NCI-H2107 treated with DMSO at 0.1 percent for 48 hours (cell line): Measurements from ENCODE around the gene SMIM7.
"Not testable (repeated sequence)": the region's sequence is repeated elsewhere in the genome, so short reads cannot be mapped to it uniquely, and the experiment has no call there.

Experiments
- DNase-seq: peaks from one replicate; lab custom pipeline; 2025; ENCODE audit not compliant: unreplicated experiment; lab: John Stamatoyannopoulos, UW

Gene SMIM7

DNA sequence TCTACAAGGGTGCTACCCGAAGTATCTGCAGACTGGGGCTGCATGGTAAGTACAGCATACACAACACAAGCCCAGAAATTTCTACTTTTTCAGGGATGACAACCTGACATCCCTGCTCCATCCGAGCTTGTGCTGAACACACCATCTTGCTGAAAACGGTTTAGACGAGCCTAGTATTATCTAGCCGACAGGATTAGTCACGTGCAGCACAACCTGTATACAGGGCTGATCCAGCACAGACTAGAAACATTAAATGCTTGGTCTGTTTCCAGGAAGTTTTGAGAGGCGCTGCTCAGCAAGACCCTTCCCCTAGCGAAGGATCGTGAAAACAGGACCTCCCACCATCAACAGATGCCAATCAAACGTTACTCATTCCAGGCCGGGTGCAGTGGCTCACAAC lies 4.2 kb downstream of the SMIM7 start:
- no peak for DNase-seq

DNA sequence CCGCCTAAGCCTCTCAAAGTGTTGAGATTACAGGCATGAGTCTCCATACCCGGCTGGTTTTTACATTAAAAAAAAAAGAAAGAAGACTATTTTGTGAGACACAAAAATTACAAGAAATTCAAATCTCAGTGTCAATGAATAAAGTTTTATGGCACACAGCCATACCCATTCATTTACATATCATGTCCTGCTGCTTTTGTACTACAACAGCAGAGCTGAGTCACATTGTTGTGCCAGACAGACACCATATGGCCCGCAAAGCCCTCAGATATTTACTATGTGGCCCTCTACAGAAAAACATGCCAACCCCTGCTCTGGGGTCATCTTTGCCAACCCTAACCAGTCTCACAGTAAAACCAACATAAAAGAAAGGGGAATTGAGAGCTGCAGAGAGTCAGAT lies 5.3 kb downstream of the SMIM7 start:
- DNase-seq = no peak

DNA sequence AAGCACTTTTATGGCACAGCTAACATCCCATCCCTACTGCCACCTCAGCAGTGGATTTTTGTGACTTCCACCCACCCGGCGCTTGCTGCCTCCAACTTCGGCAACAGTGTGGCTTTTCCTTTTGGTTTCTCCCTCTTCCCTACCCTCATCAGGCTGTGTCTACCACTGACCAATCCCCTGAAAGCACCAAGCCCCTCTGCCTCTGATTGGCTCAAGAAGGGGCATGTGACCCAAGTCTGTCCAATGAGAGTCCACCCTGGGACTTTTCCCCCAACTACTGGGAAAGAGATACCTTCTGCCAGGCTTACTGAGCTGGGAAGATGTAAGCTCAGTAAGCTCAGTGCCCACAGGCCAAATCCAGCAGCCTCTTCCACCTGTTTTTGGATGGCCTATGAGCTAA lies 5.8 kb downstream of the SMIM7 start:
- DNase-seq = no peak

DNA sequence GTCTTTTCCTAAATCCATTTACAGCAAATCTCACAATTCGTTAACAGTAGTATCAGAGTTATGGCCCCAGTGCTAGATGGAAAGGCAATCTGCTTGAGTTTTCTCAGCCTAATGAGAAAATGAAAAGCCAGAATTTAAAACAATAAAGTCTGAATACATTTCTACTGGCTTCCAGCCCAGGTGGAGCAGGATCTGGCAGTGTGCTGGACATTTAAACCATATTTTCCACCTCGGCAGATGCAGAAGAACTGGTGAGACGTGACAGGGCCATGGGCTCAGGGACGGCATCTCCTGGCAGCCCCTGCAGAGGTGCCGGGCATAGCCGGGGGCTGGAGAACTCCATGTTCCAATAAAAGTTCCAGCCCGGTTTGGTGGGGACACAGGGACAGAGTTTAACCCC lies 7.1 kb downstream of the SMIM7 start:
- DNase-seq = no peak

DNA sequence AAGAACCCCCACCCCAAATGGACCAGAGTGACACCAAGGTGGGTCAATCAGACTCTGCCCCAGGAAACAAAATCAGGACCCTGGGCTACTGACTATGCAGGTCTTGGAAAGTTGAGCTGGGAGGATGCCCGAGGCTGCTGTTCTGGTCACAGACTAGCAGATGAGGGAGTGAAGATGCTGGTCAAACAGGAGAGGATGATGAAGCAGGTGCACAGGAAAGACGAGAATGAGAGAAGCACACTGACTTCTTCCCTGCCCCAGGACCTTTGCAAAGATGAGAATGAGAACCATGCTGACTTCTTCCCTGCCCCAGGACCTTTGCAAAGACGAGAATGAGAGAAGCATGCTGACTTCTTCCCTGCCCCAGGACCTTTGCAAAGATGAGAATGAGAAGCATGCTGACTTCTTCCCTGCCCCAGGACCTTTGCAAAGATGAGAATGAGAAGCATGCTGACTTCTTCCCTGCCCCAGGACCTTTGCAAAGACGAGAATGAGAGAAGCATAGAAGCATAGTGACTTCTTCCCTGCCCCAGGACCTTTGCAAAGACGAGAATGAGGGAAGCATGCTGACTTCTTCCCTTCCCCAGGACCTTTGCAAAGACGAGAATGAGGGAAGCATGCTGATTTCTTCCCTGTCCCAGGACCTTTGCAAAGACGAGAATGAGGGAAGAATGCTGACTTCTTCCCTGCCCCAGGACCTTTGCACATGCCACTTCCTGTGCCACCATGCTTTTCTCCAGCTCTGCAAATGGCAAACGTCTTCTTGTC lies 8.3 kb downstream of the SMIM7 start:
- DNase-seq = not testable (repeated sequence)

DNA sequence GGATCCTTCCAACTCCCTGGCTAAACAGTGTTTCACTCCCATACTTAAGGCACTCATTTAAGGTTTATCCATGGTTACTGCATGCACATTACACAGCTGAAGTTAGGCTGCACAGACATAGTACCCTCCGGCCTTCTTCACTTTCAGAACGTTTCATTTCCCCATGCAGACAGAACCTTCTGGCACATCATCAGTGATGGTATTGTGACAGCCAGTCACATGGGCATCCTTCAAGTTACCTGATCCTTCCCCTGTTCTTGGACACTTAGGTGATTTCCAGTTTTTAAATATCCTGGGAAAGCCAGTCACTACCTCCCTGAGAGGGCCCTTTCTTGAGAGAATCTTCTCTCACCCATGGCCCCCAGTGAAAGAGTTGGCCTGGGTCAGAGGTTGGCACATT lies 9.1 kb downstream of the SMIM7 start:
- no peak for DNase-seq

DNA sequence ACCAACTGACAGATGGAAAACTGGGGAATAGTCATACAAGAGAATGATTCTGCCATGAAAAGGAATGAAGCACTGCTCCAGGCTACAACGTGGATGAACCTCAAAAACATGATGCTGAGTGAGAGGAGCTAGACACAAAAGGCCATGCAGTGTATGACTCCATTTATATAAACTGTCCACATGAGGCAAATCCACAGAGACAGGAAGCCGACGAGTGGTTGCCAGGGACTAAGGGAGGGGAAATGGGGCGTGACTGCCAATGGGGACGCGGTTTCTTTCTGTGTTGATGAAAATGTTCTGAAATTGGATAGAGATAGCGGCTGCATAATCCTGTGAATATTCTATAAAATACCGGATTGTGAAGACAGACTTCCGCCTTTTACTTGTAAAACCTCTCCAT lies 10.2 kb downstream of the SMIM7 start:
- peak; percentile 44 for DNase-seq

DNA sequence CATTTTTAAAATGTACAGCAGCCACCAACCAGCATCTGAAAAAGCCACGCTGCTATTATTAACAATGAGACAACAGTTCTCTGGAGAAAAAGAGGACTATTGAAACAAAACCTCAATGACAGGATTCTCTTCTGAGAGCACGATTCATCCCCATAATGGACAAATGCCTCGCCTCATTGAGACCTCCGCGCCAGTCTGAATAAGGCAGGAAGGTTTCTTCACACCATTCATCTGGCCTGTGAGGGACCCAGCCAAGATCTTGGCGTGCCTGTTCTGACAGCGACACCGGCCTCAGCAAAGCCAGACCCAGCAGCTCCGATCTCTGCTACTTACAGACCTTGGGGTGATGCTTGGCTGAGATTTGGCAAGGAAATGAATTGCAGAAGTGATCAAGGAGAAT lies 14.8 kb downstream of the SMIM7 start:
- DNase-seq = no peak

DNA sequence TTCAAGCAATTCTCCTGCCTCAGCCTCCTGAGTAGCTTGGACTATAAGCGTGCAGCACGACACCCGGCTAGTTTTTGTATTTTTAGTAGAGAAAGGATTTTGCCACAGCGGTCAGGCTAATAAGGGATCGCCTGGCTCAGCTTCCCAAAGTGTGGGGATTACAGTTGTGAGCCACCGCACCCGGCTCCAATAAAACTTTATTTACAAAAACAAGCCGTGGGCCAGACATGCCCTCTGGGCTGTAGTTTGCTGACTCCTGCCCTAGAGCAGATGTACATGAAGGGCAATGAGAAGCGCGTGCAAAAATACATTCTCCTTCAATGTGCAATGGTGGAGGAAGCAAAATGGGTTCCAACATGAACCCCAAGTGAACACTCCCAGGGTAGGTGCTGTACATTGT lies 18.2 kb downstream of the SMIM7 start:
- DNase-seq = no peak

DNA sequence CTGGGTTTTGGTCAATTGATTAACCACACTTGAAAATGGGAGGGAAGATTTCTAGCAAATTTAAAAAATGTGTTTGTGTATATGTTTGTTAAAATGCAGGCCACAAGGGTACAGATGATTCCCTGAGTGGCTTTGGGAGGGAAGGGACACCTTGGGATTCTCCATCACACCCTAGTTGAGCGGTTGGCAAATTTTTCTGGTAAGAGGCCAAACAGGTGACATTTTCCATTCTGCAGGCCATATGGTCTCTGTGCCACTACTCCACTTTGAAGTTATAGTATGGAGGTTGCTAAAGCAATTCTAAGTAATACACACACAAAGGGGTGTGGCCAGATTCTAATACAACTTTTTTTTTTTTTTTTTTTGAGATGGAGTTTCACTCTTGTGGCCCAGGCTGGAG lies 19.0 kb downstream of the SMIM7 start:
- DNase-seq = no peak

DNA sequence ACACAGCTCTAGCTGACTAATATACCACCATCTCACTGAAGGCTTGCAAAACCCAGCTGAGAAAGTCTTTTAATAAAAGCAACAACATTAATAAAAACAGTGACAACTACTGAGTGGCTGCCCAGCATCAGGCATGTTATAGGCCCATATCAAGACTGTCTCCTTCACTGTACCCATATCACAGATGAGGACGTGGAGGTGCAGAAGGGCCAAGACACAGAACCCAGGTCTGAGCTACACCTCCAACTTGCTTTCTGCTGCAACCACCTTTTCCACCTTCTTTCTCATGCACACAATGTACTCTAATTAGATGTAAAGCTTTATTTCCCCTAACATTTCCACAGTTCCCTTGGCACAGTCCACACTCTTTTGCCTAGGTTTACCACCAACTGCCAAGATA lies 21.3 kb downstream of the SMIM7 start:
- no peak for DNase-seq

DNA sequence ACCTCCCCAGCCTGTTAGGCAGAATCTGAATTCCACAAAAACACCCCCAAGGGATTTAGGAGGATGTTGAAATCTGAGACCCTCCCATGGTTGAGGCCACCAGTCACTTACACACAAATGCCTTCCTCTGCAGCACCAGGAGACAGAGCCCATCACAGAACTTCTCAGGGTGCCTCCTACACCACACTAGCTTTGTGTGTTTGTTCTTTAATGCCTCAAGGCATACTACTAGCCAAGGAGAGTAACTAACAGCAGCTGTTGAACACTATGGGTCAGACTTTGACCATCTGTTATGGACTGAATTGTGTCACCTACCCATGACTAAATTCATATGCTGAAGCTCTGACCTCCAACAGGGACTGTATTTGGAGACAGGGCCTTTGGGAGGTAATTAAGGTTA lies 22.4 kb downstream of the SMIM7 start:
- no peak for DNase-seq

DNA sequence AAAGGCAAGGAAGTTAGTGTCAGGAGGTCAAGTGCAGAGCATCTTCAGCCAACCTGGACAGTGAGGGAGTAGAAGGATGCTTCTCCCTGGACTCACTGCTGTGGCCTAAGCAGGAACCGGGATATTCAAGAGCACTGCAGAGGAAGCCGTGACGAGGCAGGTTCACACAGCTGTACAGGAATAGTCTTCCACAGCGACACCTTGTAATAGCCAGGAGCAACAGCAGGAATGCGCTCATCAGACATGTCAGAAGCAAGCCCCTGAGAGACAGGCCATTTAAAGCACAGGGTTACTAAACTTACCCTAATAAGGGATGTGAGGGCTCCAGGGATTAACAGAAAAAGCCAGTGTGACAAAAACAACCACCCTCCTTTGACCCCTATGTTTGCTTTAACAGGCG lies 28.5 kb downstream of the SMIM7 start:
- no peak for DNase-seq

DNA sequence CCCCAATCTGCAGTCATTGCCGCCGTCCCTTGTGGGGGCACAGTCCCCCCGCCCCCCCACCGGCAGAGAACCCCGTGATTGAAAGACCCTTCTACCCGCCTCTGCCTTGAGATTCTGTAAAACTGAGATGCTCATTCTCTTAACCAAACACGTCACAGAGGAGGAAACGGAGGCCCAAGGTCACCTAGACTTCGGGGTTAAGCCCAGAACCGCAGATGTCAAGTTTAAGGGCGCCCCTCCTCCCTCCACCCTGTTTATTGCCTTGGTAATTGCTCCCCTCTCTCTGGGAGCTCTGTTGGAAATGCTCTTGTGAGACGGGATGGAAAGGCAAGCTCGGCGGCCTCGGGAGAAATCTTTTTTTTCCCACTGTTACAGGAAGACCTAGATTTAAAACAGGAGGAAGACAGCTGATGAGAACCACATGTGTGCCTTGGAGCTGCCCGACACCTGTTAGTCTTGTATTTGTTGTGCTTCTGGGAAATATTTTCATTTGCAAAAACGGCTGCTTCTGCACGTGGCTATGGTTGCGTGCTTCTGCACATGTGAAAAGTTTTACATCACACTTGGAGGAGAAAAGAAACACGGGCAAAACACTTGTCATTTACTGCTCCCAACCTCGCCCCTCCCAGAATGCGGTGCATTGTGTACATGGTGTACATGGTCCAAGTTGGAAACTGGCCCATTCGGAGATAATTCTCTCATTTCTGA lies 30.8 kb downstream of the SMIM7 start:
- peak; percentile 25 for DNase-seq

DNA sequence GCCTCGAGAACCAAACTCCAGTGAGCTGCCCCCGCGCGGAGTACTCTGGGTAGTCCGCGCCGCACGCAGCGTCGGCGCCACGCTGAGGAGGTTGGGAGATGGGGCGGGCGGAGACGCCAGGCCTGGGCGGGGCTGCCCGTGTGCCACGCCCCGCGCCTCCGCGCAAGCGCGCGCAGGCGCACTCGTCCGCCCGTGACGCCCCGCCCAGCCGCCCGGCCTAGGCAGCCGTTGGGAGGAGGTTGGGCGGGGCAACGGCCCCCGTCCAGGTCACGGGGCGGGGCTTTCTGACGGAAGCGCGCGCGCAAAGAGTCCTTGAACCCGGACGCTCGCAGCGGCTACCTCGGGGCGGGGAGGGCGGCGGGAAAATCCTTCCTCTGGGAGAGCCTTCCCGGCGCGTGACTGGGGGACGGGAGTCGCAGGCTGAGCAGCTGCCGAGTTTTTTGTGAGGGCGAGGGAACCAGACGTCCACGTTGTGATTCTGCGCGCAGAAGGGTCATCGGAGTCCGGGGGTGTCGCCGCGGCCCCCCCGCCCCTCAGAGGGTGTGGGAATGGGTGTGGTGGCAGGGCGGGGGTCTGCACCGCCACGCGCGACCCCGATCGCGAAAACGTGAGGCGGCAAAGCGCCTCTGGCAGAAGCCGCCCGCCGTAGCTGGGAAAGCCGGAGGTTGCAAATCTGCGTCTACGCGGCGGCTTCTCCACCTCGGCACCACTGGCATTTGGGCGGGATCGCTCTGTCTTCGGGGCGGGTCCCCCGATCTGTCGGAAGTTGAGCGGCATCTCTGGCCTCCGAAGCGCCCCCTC lies 31.6 kb downstream of the SMIM7 start, which contains the start of gene MED26:
TSS of gene MED26 (minus strand) at position 22 of the 801 bp plus-strand sequence. CDS start 261 bp downstream, outside the sequence.
- DNase-seq = peak; percentile 80

DNA sequence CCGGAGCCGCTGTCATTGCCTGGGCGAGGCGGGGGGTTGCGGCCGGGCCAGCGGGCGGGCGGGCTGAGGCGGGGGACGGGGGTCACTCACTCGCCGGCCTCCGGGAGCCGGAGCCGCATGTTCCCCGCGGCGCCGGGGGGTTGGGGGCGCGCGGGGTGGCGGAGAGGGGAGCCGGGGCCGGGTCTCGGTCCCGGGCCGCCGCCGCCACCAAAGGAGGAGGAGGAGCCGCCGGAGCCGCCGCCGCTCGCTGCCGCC lies 32.1 kb downstream of the SMIM7 start:
- DNase-seq = no peak

DNA sequence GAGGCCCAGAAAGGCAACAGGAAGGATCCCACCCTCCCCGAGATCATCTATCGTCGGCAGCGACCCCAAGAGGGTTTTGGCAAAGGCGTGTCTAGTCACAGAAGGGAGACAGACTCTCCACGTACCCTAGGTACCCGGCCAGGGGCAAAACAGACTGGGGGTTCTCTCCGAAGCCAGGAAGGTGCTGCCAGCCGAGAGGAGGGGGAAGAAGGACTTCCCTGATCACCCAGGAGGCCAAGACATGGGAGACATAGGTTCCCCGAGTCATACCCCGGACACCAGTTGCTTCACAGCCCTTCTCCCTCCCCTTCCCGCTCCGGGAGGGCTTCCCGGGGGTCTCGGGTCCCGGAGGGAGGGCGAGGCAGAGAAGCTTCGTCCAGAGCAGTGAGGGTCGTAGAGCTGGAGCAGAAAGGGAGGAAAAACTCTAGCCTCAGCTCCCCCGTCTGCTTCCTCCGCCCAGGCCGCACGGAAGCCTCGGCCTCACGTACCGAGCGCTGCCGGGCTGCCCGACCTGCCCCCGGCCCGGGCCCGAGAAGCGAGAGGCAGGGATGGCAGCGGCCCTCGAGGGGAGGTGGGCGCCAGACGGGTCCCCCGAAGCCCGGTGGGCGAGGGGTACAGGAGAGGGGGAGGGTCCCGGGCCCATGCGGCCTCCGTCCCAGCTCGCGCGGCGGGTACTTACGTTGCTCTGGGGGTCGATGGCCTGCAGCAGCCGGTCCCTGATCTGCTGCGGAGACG lies 32.6 kb downstream of the SMIM7 start:
- no peak for DNase-seq

DNA sequence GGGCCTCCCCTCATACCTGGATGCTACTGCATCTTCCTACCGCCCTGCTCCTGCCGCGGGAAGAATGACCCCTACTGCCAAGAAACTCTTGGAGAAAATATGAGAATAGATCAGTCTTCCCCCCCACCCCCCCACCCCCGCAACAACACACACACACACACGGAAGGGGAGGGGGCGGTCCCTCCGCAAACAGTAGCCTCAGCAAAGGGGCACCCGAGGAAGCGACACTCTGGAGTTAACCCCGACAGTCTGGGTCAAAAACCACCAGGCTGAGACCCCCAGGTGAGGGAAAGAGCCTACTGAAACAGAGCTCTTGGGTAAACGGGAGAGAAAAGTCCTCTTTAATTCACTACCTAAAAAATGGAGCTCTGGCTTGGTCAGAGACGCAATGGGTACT lies 33.1 kb downstream of the SMIM7 start:
- DNase-seq = no peak

DNA sequence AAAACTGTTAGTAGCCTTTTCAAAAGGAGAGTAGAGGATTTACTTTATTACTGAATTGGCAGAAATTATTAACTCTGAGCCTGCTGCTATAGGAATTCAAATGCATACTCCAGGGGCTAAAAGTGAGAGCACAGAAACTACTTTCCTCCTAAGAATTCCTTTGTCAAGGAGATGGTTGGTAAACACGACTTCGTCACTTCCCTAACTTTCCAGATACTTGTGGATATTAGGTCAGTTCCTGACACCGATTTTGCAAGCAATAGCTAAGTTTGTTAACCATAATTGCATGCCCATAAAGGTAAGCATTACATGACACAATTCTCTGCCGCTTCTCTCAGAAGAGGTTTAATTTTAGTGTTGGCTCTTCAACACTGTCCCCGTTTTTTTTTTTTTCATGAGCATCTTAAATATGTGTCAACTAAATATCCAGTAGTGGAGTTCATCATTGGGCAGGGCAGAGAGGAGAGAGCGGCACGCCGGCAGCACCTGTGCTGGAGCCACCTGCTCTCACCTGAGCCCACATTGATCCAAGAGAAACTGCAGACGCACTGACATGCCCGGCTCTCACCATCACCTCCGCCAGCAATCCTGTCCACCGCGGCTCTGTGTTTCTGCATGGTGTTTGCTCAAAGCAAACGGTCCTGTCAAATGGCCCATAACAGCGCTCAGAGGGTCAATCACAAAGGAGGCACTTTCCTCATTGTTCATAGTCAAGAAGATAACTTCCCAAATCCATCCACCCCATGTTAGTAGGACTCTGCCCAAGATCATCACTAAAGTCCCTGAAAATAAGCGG lies 34.6 kb downstream of the SMIM7 start:
- no peak for DNase-seq

DNA sequence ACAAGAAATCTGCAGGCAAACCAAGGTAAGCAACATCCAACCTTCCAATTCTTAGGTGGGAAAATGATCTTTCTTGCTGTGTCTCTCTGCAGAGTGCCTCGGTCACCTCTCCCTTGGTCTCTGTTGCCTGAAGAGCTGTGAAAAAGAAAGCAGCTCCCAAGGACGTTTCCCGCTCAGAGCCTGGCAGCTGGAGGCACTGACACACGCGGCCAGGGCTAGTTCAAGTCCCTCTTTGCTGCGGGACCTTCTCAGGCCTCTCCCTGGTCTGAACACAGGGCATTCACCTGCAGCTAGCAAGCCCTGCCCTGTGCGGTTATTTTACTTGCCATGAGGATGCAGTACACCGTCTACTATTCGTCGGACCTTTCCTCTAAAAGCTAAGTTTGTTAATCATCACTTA lies 35.7 kb downstream of the SMIM7 start:
- no peak for DNase-seq

DNA sequence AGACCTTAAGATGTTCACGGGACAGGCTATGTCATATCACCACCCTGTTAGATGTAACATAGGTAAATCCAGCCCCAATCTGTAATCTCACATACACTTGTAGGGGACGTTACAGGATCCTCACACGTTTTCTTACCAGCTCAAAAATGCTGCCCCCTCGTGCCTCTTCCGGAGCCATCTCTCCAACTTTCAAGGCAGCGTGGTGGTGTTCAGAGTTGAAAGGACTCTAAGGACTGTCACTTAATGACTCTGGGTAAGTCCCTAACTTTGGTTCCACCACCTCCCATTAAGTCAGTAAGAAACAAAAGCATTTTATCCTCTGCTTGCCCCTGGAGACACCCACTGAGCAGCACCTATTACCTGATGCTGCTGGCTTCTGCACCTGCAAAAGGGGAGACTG lies 36.4 kb downstream of the SMIM7 start:
- no peak for DNase-seq
